HG02623 (cell line): Measurements from ENCODE around the gene DPP6.

Experiments
- ATAC-seq: cut with Tn5 transposase; IDR thresholded peaks from one replicate; pipeline ENCODE4 v1.9.1; 2021; ENCODE audit warnings: moderate library complexity; ENCODE audit not compliant: unreplicated experiment

DPP6 gene

DNA sequence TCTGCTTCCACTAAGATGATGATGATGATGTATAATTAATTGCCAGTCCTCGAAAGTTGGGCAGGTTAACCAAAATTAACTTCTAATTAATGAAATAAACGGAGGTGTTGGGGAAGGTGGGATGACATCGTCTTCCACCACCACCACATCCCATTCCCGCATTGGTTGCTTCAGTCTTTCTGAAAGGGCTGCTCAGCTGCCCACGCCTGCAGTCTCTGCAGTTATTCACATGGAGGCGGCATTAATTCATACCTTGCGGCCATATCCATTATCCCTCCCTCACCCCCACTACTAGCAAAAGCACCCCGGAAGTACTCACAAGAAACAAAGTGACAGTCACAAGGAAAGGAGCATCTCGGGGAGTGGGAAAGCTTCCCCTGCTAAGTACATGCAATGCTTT lies 387.9 kb downstream of the DPP6 start:
- no peak for ATAC-seq

DNA sequence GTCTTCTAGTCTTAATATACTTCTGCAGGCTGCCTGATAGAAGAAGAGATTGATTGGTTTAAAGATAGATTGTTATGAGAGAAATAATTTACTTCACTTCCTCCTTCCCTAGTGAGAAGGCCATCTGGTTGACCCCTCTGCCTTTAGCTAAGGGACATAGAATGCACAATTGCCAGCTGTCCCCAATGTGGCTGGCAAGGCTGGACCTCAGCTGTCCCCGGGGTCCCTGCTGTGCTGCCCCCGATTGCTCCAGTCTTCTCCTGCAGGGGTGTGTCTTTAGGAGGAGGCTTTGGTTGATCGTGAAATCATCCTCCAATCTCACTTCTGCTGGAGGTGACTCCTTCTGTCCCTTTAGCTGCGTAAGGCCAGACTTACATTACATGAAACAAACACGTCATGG lies 388.5 kb downstream of the DPP6 start:
- no peak for ATAC-seq

DNA sequence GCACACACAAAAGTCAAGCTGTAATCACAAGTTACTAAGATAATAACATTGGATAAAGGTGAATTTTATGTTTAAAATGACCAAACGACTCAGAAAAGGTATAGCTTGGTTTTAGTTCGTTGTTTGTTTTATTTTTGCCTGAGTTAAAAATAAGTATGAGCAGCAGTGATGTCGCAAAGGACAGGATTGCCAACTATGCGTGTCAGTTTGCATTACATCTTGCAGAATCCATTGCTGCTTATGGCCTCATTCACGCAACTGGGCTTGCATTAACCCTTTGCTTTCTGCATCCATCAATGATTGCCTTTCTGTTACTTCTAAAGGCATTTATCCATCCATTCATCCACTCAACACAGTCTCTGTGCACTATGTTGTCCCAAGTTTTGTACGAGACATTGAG lies 389.6 kb downstream of the DPP6 start:
- ATAC-seq = no peak

DNA sequence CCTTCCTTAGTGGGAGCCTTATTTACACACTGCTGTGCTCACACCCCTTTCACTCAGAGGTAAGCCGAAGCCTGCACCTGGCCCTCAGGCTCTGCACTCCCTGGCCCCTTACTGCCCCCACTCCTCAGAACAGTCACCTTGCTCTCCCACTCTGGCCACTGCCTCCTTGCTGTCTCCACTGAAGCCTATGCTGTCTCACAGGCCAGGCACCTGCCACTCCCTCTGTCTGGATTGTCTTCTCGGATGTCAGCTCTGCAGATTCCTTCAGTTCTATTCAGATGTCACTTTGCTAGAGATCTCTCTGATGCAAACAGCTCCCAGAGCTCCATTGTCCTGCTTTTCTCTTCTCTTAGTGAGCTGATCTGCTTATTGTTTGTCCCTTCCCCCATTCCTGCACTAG lies 390.7 kb downstream of the DPP6 start:
- no peak for ATAC-seq

DNA sequence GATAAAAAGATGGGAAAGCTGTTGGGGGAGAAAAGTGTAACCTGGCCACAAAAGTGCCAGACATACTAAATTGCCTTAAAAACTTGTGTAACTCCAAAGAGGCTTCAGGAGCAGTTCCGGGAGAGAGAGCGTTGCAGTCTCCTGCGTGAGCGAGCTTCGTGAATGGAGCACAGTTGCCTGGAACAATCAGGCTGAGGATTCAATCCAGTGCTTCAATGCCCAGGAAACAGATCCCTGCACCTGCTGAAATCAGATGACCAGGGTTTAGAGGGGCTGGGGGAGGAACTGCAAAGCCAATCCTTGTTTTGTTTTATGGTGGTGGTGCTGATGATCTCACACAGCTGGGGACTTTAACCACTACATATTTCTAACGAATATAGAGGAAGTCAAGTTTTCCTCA lies 398.3 kb downstream of the DPP6 start:
- ATAC-seq = no peak

DNA sequence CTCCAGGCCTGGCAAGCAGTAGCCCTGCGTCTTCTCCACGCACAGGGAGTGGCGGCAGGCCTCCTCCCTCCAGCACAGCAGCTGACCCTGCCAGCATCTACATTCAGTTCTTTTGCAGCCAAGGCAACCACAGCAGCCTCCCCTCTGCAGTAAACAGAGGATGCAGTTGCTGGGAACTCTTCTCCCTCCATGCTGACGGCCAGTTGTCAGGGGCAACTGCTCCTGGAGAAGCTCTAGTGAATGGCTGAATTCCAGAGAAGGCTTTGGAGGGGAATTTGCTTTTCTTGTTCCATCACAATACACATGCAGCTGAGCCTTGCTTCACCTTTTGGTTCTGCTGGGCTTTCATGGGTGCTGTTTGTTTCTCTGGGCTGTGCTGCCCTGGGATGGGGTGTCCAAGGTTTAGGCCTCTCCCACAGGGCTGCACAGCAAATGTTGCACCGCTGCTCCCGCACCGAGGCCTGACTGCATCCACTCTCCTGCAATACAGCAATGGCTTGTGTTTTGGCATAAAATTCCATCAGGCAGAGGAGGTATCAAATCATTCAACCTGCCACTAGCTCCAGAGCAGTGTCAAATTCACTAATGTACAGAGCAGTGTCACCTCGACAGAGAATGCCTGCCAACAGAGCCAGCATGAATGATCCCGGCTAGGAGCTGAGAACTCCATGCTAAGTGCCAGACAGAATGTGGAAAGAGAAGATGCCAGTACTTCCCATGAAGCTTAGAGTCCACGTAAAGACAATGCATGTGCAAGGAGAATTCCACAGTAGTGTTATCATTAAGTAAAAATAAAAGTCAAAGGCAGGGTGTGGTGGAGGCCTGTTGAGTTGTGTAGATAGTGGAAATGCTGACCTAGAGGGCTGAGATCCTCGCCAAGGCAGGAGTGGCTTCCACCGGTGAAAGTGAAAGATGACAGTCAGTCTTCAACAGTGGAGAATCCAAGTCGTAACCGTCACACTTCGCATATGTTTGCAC lies 399.6 kb downstream of the DPP6 start:
- no peak for ATAC-seq

DNA sequence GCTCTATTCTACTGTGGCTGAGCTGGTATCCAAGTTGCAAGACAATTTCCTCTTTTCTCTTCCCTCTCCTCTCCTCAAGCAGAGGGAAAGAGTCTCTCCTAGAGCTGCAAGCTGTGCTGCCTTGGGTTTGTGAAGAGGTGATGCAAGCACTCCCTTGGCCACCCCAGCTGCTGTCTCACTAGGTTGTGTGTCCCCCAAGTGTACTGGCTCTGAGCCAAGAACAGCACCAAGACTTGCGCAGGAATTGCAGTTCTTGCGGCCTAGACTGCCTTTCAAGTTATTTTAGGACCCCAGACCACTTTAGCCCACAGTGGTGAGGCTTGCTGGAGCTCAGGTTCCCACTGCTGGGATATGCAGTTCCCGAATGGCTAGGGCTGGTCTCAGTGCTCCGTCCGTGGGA lies 411.6 kb downstream of the DPP6 start:
- no peak for ATAC-seq

DNA sequence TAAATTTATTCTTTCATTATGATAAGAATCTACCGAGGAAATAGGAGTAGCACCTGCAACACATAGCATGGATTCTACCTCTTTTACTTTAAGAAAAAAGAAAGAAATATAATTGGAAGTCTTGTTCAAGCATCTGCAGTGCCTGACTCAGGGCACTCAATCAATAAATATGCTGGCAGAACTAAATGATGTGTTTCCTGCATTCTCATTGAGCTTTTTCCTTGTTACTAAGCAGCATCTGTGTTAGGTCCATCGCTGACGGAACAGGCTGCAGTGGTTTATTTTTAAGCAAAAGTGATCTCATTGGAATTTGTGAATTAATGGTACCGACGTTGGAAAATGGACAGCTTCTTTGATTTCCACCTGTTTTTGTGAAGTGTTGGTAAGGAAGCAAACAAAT lies 417.5 kb downstream of the DPP6 start:
- no peak for ATAC-seq

DNA sequence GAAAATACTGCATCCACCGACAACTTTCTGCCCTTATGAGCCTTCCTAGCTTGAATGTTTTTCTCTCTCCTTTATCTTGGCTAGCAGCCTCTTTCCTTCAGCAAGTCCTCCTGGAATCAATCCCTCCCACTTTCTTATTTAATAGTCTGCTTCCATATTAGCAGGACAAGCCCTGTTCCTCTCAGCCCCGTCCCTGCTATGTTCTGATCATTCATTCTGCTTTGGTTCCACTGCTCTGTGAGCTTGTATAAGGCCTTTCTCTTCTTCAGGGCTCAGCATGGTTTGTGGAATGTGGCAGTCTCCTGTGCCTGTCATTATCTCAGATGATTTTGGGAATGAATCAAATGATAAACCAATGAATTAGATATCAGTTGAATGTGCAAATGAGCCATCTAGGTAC lies 420.1 kb downstream of the DPP6 start:
- no peak for ATAC-seq

DNA sequence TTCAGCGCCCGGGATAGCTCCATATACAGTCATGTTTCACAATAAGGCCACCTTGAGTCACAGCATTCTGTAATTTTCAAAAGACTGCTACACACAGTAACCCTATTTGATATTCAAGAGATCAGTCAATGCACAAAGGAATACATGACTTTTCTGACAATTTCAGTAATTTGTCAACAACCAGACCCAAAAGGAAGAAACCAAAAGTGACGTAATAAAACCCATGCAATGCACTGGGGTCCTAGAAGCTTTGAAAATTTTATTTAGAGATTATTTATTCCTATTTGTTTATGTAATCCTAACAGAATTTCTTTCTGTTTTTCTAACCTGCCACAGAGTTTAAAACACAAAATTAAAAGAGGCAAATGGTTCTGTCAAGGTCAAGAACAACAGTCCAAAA lies 421.2 kb downstream of the DPP6 start:
- no peak for ATAC-seq

DNA sequence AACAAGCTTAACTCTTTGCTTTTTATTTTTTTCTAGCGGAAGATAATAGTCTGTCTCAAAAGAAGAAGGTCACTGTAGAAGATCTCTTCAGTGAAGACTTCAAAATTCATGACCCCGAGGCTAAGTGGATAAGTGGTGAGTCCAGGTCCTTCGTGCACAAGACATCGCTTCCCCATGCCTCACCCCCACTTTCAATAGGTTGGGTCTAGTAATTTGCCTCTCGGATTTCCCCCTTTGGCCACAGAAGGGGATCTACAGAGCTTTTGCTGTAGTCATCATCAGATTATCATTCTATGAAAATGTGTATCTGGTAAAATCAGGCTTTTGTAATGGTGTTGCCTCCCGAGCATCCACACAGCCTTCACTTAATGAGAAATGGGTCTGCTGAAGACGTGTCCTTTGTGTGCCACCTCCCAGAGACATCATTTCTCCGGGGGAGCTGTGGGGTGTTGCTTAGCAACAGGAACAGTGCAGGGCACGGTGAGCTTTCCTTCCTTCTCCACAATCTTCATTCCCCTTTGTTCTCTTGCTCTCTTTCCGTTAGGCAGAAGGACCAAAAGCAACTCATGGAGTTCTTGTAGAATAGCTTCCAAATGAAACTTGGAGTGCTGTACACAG lies 422.8 kb downstream of the DPP6 start:
- no peak for ATAC-seq

DNA sequence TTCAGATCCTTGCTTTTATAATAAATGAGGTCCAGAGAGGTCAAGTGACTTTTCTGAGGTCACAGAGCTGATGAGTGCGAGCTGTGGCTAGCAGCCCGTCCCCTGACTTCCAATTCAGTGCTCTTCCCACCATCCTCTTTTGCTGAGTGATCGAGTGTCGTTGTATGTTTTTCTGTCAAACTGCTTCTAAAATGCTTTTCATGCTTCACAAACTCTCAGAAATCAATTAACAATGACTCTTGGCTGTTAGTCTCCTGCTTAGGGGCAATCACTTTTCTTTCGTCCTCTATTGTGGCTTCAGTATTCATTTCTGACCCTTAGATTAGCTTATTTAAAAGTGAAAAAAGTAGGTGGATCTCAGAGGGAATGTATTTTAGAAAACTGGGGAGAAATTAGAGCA lies 423.7 kb downstream of the DPP6 start:
- no peak for ATAC-seq

DNA sequence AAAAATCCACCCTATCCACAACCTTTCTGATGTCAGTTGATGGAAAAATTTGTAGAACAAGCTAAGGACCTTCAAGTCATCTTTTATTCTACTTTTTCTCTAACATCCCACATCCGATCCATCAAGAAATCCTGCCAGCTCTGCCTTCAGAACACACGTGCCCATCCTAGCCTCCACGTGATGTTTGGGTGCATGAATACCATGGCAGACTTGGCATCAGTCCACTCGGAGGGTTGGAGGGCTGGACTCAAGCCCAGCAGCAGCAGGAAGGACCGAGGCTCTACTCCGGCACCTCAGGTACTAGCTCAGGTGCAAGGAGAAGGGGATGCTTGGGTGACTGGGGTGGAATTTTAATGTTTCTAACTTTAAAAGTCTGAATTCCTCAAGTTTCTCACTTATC lies 428.6 kb downstream of the DPP6 start:
- no peak for ATAC-seq

DNA sequence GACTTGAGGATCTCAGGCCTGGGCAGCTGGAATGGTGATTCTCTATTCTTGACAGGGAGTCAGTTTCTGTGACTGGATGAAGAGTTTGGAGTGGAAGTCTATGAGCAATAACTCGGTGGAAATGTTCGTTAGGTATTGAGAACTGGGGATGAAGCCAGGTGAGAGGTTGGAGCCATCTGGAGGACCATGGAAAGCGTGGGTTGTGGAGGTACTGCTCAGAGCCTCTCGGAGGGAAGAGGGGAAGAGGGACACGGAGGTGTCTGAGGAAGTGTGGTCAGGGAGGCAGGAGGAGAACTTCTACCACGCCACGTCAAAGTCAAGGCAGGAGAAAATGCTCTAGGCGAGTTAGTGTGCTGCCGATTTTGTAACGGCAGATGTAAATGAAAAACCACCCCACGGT lies 430.7 kb downstream of the DPP6 start:
- ATAC-seq = no peak

DNA sequence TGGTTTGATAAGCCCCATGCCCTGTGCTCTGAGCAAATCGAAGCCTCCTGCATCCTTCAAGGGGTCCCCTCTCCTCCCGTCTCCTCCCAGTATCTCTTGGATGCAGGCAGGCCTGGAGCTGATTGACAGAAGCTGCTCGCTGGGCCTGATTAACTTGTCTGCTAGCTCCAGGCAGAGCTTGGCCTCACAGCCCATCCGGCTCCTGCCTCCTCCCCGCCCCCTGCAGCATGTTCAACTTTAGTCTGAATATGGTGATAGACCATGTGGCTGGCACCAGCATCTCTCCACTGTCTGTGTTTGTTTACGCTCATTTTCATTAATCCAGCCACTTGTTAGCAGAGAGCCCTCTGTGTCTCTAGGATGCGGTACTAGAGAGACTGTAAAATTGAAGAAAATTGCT lies 432.2 kb downstream of the DPP6 start:
- no peak for ATAC-seq

DNA sequence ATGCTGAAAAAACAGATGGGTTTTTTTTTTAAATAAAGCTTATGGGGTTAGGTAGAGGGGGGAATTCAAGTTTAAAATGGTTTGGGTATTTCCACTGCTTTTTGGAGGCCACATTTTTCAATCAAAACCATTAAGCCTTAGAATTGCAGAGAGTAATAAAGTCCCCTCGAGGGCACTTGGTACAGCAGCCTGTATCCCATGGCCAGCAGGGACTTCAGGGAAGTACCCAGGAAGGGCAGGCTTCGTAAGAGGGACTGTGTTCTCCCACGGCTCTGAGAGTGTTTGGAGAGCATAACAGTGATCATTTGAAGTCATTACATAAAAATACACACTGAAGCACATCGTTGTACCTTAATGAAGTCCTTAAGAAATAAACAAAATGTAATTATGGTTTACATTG lies 432.7 kb downstream of the DPP6 start:
- ATAC-seq = no peak

DNA sequence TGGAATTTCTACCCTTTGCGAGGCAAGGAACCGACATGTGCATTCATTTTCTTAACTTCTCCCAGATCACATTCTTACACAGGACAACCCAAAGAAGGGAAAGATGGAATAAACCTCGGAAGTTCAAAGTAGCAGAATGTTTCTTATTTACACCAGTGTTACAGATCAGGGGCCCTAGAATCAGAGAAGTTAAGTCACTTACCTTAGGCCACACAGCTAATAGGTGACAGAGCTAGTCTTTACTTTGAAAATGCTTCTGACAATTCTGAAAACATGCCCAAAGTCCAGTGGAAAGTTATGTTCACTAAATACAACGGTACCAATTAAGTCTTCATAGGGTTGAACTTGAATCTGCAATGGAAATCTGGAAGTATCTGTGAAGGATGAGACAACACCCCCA lies 437.7 kb downstream of the DPP6 start:
- no peak for ATAC-seq

DNA sequence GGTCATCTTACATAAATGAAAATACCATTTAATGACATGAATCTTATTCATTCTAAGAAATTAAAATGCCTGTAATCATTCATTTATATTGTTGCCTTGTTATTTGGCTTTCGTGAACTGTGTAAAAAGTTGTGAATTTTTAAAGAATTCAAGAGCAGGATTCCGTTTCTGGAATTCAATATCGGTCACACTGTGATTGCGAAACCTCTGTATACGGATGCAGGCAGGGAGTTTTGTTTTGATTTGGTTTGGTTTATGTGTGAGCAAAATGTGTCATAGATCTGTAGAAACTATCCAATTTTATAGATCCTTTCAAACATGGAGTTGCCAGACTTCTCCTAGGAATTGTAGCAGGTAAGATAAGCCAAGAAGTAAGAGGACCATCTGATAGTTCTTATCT lies 441.4 kb downstream of the DPP6 start:
- no peak for ATAC-seq

DNA sequence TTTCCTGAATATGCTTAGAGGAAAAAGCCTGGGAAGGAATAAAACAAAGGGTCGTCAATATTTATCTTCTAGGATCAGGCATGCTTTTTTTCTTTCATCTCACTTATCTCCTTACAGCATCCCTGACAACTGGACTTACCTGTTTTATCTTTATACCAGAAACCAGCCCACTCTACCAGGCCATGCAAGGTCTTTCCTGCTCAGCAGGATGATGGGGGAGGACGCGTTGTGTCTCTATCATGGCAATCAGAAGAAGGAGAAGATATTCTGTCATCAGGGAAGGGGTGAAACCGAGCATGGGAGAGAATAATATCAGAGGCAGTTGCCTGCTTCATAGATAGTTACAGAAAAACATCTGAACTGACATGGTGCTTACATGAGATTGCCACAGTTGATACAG lies 445.6 kb downstream of the DPP6 start:
- ATAC-seq = no peak

DNA sequence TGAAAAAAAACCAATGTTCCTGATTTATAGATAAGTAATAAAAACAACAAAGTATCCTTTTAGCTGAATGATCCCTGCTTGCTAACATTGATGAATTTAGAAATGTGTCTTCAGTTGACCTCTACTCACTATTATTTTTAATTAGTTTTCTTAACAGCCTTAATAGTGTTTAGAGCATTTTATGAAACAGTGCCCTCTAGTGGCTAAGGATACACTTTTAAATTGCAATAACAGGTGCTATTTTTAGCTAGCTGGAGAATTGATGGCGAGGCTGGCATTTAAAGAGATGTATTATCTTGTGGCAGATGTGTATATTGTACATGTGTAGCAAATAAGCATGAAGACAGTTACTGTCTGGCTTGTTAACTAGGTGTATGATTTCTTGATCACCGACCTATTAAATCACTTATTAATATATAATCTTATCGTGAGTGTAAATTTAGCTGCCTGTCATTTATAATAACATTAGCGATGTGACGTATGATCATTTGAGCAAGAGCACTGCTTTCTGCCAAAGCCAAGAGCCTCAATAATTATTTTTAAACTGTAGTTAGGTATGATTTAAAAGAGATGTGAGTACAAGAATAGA lies 451.9 kb downstream of the DPP6 start:
- ATAC-seq = no peak

DNA sequence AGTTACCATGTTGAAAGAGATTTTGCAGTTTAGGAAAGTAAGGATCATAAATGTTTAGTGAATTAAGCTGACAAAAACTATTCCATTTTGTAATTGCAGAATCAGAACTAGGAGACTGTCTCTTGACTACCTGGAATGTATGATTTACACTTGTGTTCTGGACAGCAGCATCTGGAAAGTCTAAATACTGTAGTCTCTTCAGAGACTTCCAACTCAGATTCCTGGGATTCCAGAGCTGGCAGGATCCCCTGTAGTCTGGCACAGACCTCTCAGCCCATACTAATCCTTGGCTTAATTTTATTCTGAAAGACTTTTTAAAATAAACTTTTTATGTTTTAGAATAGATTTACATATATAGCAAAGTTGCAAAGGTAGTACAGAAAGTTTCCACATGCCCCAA lies 452.7 kb downstream of the DPP6 start:
- ATAC-seq = no peak

DNA sequence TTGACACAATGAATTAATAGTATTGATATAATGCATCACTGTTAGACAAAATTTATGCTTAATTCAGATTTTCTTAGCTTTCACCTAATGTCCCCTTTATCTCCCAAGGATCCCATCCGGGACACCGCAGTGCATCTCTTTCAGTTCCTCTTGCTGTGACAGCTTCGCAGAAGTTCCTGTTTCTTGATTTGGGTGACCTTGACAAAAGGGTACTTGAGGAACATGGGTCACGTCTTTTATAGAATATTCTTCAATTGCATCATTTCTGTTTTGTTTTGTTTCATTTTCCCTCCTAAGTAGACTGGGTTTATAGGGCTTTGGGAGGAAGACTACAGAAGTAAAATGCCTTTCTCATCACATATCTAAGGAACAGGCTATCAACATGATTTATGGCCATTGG lies 453.2 kb downstream of the DPP6 start:
- ATAC-seq = no peak
